Stimulated activated naive CD8-positive, alpha-beta T cell treated with anti-CD3 and anti-CD28 coated beads, Interleukin-15, Interleukin-2, amounts not matched to agents 100 U/mL and 50 U/mL, for 24 hours (primary cell): ENCODE measurements around the gene PIP5K1B.

Experiments
- ATAC-seq: fragments of 150-1000 bp; cut with Tn5 transposase; one replicate; pipeline ENCODE4 v1.10.0; 2021
- DNase-seq: peaks from one replicate; pipeline ENCODE4 v3.0.0; 2021

The PIP5K1B gene

GRCh38 chr9:68819065-68819464 lies 114.0 kb downstream of the PIP5K1B start:
- DNase-seq (no peak), ATAC-seq (no peak)

DNA sequence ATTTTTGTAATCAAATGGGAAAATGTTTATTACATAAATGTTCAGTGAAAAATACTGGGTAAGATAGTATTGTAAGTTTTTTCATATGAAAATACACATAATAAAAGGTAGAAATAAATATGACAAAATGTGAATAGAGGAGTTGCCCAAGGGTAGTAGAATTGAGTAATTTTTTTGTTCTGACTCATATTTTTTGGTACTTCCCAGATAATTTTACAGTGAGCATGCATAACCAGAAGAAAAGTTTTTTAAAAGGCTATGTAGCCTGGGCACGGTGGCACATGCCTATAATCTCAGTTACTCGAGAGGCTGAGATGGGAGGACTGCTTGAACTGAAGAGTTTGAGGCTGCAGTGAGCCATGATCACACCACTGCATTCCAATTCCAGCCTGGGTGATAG lies 116.9 kb downstream of the PIP5K1B start:
- DNase-seq (no peak), ATAC-seq (no peak)

GRCh38 chr9:68822596-68823165 lies 117.6 kb downstream of the PIP5K1B start:
- no peak for ATAC-seq
- DNase-seq = no peak

- ATAC-seq = no peak
- no peak for DNase-seq
These were observed 120.9 kb downstream of the PIP5K1B start for GRCh38 chr9:68825762-68826472.

DNA sequence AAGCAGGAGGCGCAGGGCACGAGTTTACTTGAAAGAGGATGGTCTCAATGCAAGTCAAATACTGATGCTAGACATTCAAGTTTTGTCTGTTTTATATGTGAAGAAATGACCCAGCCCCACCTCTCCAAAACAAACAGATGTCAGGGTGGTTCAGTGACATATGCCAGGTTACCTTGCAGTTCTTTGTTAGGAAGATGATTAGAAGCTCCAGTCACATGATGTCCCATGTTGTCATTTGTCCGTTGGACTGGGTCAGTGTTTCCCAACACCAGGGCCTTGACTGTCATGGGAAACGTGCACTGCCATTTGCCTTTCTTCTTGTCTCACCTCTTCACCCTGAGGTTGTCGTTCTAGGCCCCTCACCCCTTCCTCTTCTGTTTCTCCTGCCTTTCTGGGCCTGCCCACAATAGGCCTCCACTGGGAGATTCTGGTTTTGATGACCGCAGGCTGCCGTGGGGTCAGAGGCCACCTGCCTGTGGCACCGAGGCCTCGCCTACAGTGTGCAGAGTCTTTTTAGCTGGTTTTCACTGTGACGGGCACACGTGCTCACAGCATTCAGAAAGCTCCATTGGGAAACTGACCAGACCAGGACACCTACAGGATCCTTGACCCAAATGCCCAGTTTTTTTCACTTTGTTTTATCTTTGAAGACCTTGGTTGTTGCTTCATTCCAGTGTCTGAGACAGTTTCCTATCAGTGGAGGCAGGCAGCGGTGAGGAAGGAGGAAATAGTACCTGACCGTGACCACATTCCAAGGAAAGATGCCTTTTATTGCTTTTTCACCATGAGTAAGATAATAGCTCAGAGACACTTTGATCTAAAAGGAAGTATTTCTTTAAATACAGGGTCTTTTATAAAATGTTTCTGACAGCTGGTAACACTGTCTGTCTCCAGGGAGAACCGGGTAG lies 123.1 kb downstream of the PIP5K1B start:
- DNase-seq (no peak), ATAC-seq (no peak)

DNA sequence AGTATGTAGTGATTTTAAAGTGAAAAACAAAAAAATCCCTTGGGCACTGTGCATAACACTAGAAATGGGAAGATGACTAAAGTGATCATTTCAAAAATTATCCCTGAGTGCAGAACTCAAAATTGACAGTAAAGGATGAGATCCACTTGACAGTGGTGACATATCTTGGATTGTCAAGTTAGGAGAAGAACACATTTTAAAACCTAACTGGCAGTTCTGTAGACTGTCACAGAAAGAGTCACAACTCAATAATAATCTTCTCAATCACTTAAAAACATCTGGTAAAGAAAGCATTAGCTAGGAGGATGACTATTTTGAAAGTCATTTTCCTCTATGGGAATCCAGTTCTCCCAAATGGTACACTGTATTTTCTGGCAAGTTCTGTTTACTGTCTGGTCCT lies 127.1 kb downstream of the PIP5K1B start:
- DNase-seq (no peak), ATAC-seq (no peak)

DNA sequence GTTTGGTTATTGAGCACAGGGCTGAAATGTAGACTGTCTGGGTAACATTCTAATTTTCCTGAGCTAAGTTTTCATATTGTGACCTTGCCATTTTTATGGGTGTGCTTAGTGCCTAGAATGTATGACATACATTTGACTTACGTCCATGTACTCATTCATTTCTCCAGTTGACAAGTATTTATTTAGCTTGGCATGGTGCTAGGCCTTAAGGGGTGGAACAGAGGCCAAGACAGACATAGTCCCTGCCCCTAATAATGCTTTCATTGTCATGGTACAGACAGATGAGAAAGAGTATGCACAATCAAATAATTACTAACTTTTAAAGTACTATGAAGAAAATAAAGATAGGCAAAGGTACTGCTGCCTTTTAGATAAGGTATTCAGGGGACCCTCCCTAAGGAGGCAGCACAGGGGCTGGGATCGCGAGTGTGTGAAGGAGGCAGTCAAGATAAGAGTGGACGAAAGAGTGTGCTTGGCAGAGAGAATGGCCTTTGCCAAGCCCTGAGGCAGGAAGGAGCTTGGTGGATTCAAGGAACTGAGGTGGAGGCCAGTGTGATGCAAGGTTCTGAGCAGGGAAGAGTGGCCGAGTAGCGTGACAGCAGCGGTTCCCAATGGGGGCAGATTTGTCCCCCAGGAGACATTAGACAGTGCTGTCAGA lies 128.0 kb downstream of the PIP5K1B start:
- ATAC-seq = no peak

DNA sequence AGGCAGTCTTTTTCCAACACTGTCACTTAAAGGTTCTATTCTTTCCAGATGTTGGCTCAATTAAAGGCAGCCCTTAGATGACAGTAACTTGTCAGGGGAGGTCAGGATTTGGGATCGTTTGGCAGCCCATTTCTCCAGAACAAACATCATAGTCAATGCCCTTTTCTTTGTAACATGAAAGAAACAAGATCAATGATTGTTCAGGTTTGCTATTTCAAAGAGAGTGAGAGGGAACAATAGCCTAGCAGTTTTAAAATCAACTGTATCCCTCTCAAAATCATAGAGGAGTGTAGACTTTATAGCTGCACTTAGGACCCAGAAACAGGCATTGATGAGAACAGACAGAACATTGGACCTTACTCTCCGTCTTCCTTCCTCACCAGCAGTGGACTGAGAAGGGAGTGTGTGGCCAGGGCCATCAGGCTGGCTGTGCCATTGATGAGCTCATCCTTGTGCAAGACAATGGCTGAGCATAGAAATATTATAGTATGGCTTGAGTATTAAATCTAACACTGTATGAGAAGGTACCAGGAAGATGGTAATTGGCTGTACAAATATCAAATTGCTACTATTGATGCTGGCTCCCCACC lies 130.0 kb downstream of the PIP5K1B start:
- ATAC-seq = no peak
- DNase-seq = no peak

More for the DNA sequence above, 128.0 kb downstream of the PIP5K1B start:
- no peak for DNase-seq

GRCh38 chr9:68836788-68837187 lies 131.7 kb downstream of the PIP5K1B start:
- DNase-seq = no peak
- ATAC-seq = no peak

DNA sequence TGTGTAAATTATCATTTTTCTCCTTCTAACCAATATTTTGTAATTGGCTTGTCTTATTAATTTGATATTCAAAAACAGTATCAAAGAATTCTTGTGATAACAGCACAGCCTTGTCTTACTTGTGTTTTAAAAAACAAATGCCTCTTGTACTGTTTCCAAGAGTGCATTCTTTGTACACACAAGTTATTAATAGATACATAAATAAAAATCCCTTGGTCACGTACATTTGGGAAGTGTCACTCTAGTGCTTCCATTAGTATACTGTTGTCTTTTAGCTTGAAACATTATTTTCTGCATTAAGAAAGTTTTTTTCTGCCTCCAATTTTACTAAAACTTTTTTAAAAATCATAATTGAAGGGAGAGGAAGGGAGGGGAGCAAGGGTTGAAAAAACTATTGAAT lies 133.2 kb downstream of the PIP5K1B start:
- DNase-seq (no peak), ATAC-seq (no peak)

GRCh38 chr9:68841276-68842052 lies 136.4 kb downstream of the PIP5K1B start:
- ATAC-seq (no peak), DNase-seq (no peak)

DNA sequence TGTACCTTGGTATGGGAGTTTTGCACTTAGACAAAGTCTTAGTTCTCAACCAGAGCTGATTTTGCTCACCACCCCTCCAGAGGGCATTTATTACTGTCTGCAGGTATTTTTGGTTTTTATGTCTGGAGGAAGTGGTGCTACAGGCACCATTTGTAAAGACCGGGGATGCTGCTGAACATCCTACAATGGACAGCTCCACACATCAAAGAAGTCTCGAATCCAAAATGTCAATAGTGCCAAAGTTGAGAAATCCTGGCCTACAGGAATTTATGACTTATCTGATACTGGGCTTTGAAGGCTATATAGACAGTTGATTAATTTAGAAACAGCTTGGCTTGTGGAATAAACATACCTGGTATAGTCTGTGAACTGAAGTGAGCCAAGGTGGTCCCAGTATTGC lies 137.5 kb downstream of the PIP5K1B start:
- DNase-seq = no peak
- ATAC-seq = no peak

DNA sequence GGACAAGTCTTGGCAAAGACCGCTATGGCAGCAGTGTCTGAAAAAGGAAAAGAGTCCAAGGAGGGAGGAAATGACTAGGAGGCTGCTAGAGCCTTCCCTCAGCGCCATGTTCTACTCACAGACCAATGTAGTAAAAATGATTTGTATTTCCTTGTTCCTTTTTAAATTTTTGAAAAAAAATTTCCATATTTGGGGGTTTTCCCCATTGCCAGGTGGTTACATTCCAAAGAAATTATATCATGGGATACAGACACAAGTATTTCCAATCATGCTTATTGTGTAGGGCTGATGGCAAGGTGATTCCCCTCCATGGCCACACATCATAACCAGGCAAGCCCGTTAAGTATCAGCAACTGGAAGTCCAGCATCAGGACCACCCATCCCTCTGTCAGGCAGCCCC lies 138.2 kb downstream of the PIP5K1B start:
- ATAC-seq = no peak

DNA sequence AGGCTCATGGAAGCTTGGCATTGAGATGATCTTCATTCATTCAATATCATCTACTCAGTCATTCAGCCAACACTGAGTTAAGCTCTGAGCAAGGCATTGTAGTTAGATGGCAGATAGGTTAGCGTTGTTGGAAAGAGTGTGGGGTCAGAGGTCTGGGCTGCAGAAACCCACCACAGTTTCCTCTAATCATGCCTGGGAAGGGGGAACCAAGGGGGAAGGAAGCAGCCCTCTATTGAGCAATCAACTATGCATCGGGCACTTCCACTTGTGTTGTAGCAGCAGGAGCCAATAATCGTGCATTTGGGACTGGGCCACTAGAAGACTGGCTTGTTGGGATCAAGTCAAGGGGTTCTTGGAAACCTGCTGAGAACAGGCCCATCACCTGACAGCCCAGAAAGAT lies 139.1 kb downstream of the PIP5K1B start:
- ATAC-seq (no peak), DNase-seq (no peak)

More for the DNA sequence above, 138.2 kb downstream of the PIP5K1B start:
- no peak for DNase-seq

DNA sequence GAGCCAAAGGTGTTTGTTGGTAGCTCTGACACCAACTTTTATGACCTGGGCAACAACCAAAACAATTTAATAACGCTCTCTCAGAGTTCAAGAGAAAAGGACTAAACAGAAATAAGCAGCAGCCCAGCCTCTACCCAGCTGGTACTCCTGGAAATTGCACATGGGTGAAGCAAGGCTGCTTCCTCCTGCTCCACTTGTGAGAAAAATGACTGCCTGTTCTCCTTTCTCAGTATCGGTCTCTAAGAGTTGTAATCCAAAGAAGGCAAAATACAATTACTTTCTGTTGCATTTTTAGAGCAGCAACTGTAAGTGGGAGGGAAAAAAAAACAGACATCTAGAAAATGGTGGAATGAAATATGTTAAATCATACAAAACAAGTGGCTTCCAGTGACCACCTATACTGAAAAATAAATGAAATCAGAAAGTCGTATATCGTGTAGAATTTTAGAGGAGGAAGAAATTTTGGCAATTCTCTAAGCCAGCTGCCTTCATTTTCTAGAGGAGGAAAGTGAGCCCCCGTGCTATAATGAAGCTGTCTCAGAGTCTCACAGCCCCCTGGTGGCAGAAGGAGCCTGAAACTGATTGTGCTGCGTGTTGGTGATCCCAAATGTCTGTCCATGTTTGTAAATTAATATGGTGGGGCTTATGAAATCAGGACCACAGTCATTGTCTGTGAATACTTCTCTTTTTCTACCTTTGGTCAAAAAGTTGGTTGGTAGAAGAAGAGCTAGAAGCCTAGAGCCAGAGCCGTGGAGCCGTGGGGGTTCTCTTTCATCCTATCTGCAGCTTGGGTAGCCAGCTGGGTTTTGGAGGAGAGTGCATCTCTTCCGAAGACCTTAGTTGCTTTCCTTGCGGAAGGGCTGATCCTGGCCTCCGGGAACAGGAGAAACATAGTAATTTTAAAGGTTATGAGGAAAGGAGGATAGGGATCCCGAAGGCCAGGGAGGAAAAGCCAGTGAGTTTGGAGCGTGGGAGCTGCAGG lies 139.9 kb downstream of the PIP5K1B start:
- peak; percentile 27 for DNase-seq

GRCh38 chr9:68847765-68848164 lies 142.7 kb downstream of the PIP5K1B start:
- ATAC-seq = no peak

More for the DNA sequence above, 139.9 kb downstream of the PIP5K1B start:
- ATAC-seq = no peak

DNA sequence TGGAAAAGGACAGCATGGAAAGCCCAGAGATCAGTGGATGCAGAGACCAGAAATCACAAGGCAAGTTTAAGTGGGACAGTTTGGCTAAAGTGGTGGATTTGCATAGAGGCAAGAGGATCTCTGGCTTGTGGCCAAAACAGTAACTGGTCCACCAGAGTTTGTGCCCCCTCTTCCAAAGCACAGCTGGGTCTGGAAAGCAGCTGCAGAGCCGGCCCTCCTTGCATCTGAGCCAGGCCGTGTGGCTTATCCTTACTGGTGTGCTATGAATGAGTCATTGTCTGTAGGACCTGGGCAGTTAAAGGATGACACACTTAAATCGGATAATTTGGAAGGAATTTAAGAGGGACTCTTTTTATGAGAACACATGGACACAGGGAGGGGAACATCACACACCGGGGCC lies 146.6 kb downstream of the PIP5K1B start:
- no peak for DNase-seq
- ATAC-seq = no peak

More at GRCh38 chr9:68847765-68848164, 142.7 kb downstream of the PIP5K1B start:
- no peak for DNase-seq

DNA sequence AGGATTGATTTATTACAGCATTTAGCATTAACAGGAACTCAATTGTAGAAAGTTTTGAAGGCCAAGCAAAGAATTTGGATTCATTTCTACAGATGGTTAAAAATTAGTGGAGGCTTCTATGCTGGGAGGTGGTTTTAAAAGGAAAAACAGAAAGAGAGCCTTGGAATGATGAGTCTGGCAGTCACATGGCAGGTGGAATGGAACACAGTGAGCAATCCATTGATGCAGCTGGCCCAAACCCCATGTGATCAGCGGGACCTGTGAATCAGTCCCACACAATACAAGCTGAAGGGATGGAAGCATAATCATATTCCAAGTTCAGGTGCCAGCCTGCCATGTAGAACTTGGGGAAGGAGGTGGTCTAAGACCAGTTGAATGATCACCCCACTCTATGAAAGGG lies 147.9 kb downstream of the PIP5K1B start:
- DNase-seq = no peak
- no peak for ATAC-seq

DNA sequence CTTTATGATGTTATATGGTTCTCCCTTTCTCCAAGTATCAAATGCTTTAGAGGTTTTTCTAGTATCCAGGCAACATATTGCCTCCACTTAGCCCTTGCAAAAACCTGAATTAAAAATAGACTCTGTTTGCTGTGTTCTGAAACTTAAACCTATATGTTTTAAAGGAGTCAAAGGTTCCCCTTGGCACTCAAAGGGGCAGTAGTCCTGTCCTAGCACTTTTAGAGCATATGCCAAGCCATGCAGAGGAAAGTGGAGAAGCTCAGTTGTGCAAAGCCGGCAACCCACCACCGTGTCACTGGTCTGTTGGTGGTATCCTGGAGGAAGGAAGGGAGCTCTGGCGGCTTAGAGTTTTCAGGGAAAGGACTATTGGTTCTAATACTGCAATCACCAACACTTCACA lies 154.3 kb downstream of the PIP5K1B start:
- DNase-seq (no peak), ATAC-seq (no peak)

DNA sequence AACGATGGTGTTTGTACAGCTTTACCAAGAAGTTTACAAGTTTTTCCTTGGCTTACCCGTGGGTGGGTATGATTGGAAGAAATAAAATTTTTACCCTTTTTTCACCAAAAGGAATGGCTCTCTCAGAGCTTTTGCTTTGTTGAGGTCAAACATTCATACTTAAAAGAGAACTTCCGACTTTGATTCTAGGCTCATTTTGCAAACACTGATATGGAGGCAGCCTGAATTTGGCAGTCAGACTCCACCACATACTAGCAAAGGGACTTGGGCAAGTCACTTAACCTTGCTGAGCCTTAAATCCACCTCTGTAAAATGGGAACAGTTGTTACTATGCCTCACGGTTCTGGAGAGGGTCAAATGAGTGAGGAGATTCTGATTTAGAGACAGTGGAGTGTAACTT lies 155.4 kb downstream of the PIP5K1B start:
- no peak for ATAC-seq

More for the DNA sequence above, 155.4 kb downstream of the PIP5K1B start:
- no peak for DNase-seq
